CD4-positive, alpha-beta memory T cell (primary cell): ENCODE data around the gene TBX2. TPM values are rescaled to one million over a fixed set of nuclear protein-coding genes. Genes with fewer than 3 reads are reported as not detected.

Experiments
- CTCF ChIA-PET: fragments of 350-600 bp; sonication (Branson Sonifier 250); formaldehyde crosslinking; loops from one replicate; lab custom pipeline; 2021; ENCODE audit warnings: inconsistent platforms; ENCODE audit not compliant: partially characterized antibody; lab: Charles Lee
- POLR2A ChIA-PET: fragments of 350-600 bp; sonication (Branson Sonifier 250); formaldehyde crosslinking; loops from one replicate; lab custom pipeline; 2021; ENCODE audit not compliant: partially characterized antibody; lab: Charles Lee
- DNase-seq, 5 donors: peaks; one replicate each; pipeline versions ENCODE4 v3.0.0 to v3.0.0-alpha.2; 2020 to 2022; ENCODE audit warnings: mixed read lengths in 1 of 5
- H3K27ac ChIP-seq: one replicate; pipeline ENCODE4 v1.7.0; 2013; ENCODE audit warnings: low read depth, low read length
- H3K27me3 ChIP-seq: 2 replicates; pipeline ENCODE4 v1.7.0; 2013; ENCODE audit warnings: mild to moderate bottlenecking, low read length, moderate library complexity; ENCODE audit not compliant: insufficient read depth
- H3K36me3 ChIP-seq: 2 replicates; pipeline ENCODE4 v1.7.0; 2013; ENCODE audit warnings: mild to moderate bottlenecking, low read length, moderate library complexity; ENCODE audit not compliant: insufficient read depth
- H3K4me1 ChIP-seq: 2 replicates; pipeline ENCODE4 v1.7.0; 2013; ENCODE audit warnings: mild to moderate bottlenecking, low read length, moderate library complexity; ENCODE audit not compliant: insufficient read depth
- H3K4me3 ChIP-seq, 2 donors: one replicate each; pipeline ENCODE4 v1.7.0; 2013; ENCODE audit warnings: low read length in 2 of 2, mild to moderate bottlenecking in 1 of 2
- H3K9me3 ChIP-seq, 2 donors: one replicate each; pipeline ENCODE4 v1.7.0; 2013; ENCODE audit warnings: low read length in 2 of 2, control low read depth in 1 of 2; ENCODE audit not compliant: control insufficient read depth in 1 of 2
- H3K27ac Mint-ChIP-seq, 7 donors: one replicate each; pipeline ENCODE4 v1.8.0; 2020 to 2021; ENCODE audit warnings: mixed read lengths in 7 of 7, mild to moderate bottlenecking in 6 of 7, inconsistent platforms in 3 of 7, moderate library complexity in 3 of 7
- H3K27me3 Mint-ChIP-seq, 2 donors: one replicate each; pipeline ENCODE4 v1.8.0; 2020 to 2021; ENCODE audit warnings: mixed read lengths in 2 of 2
- H3K36me3 Mint-ChIP-seq, 2 donors: one replicate each; pipeline ENCODE4 v1.8.0; 2020 to 2021; ENCODE audit warnings: mixed read lengths in 2 of 2, inconsistent platforms in 1 of 2, mild to moderate bottlenecking in 1 of 2
- H3K4me1 Mint-ChIP-seq, 4 donors: one replicate each; pipeline ENCODE4 v1.8.0; 2020 to 2021; ENCODE audit warnings: mixed read lengths in 4 of 4, mild to moderate bottlenecking in 1 of 4
- H3K4me3 Mint-ChIP-seq, 8 donors: one replicate each; pipeline ENCODE4 v1.8.0; 2020 to 2021; ENCODE audit warnings: mixed read lengths in 8 of 8, mild to moderate bottlenecking in 7 of 8, moderate library complexity in 6 of 8, inconsistent platforms in 3 of 8
- H3K9me3 Mint-ChIP-seq, 8 donors: one replicate each; pipeline ENCODE4 v1.8.0; 2020 to 2021; ENCODE audit warnings: mixed read lengths in 8 of 8, mild to moderate bottlenecking in 5 of 8, inconsistent platforms in 3 of 8, moderate library complexity in 1 of 8
- intact Hi-C: fragments of 100-400 bp; cut with micrococcal nuclease; formaldehyde crosslinking; loops from one replicate; pipeline ENCODE4 v1.15.1; 2023
- polyA plus RNA-seq, 2 donors: library from polyadenylated mRNA; unstranded; fragments of 300-500 nt; fragmentation: Illumina TruSeq; gene quantifications; one replicate each; pipeline ENCODE4 v1.2.3, GENCODE V29; 2021
- total RNA-seq, 2 experiments: library from RNA; stranded (reverse); gene quantifications; one replicate each; pipeline ENCODE4 v1.2.3, GENCODE V29; 2021

TBX2 gene
- total RNA-seq = not detected
- not detected for polyA plus RNA-seq

DNA sequence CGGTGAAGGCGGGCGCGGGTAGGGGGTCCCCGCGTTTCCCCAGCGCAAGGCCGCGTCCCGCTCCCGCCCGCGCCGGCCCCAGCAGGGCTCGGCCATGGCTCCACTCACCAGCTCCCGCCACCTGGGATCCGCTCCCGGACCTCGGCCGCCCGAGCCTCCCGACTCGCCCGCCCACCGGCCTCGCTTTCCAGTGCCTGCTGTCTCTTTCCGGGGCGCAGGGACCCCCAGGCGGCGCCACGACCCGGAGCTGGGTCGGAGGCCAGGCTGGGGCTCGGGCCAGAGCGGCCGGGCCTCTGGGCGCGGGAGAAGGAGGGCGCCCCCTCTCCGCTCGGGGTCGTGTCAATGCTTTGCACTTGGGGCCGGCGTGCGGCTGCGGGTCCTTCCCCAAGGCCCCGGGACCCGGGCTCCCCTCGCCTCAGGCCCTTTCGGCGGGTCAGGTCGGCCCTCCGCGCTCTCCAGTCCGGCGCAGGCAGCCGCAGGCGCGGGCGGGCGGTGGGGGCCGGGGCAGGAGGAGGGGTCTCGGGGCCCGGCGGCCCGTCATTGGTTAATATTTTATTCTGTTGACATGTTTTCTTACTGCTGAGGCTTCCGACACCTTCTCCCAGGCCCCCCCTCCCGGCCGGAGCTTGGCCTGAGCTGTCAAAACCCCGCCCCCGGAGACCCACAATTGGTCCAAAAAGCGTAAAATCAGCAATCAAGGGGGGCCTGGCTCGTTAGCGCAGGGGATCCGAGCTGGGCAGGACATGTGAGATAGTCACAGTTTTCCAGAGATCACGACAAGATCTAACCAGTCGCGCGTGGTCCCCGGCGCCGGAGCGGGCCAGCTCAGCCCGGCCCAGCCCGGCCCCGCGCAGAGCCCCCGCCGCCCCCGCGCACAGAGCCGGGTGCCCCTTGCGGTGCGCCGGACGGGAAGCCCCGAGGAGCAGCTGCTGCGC is at the start of gene TBX2:
Gene TBX2, plus strand, starts transcription at position 713 of the 935 bp plus-strand sequence. CDS start 334 bp downstream, outside the sequence.
- peaks cover 25 to 53% (median 41%) of the 10 kb centered on the region in 4 donors for H3K4me1 Mint-ChIP-seq

DNA sequence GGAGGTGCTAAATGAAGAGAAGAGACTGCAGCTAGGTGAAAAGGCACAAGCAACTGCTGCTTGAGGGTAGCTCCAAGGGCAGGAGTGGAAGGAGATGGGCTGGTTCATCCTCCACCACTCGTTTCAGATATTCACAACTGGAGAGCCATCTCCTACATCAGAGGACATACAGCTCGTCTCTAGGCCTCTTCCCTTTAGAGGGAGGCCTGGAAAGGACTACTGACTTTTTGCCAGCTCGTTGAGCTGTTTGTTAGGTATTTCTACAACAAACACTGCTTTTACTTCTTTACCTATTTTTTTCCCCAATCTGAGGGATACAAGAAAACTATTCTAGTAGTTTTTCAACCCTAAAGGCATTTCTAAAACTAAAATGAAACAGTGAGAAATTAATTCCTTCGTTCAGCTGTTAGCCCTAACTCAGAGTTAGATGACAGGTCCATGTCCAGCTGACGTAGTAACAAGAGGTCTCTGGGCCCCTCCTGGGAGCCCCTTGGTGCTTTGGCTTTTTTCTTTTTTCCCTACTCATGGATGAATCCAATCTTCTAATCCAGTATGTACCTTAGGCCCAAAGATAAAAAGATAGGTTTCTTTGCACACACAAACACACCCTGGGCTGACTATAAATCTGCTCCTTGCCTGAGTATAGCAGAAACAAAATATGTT is 47.8 kb upstream of the TBX2 start:
- Histone ChIP-seq H3K9me3 (no peaks in the 10 kb centered on the region), H3K36me3 (no peaks in the 10 kb centered on the region), H3K27ac (no peak overlapping the region), H3K4me3 (no peak overlapping the region), H3K4me1 (no peaks in the 10 kb centered on the region), H3K27me3 (no peaks in the 10 kb centered on the region)
- CTCF ChIA-PET = interaction anchor here (1.2 to 2.4 kb wide), 4 partner anchors 11 to 350 kb away, joined by 3 to 6 read pairs (median 5); no protein-coding TSS in a partner anchor
- no peaks in the 10 kb centered on the region for H3K27me3 Mint-ChIP-seq
- no peaks in the 10 kb centered on the region for H3K9me3 Mint-ChIP-seq
- H3K4me1 Mint-ChIP-seq = no peaks in the 10 kb centered on the region
- no peak overlapping the region for H3K4me3 Mint-ChIP-seq
- H3K36me3 Mint-ChIP-seq = no peaks in the 10 kb centered on the region
- POLR2A ChIA-PET = no interaction called here
- H3K27ac Mint-ChIP-seq = no peak overlapping the region
- no peak for DNase-seq
- intact Hi-C loops = no loop called here

More for the DNA sequence above, at the start of gene TBX2:
- ChIA-PET POLR2A (no interaction called here), CTCF (no interaction called here)
- no peaks in the 10 kb centered on the region for H3K36me3 ChIP-seq
- no peaks in the 10 kb centered on the region for H3K9me3 ChIP-seq
- no peak within 1 kb of the TSS for H3K4me3 ChIP-seq
- Mint-ChIP-seq H3K27ac (peak within 1 kb of the TSS in 2 of 7 donors; percentile 39 to 41), H3K4me3 (peak within 1 kb of the TSS; percentile 31 to 87 (median 70)), H3K27me3 (peaks cover 45 to 55% of the 10 kb centered on the region in 2 donors), H3K9me3 (peaks cover 0 to 10% (median 0%) of the 10 kb centered on the region in 8 donors), H3K36me3 (no peaks in the 10 kb centered on the region)
- H3K27me3 ChIP-seq = peaks cover 38% of the 10 kb centered on the region
- no peak for DNase-seq
- H3K27ac ChIP-seq = no peak within 1 kb of the TSS
- peaks cover 52% of the 10 kb centered on the region for H3K4me1 ChIP-seq
- intact Hi-C loops = no loop called here

- Mint-ChIP-seq H3K4me1 (no peaks in the 10 kb centered on the region), H3K36me3 (no peaks in the 10 kb centered on the region), H3K27me3 (no peaks in the 10 kb centered on the region), H3K9me3 (no peaks in the 10 kb centered on the region), H3K27ac (no peak overlapping the region), H3K4me3 (no peak overlapping the region)
- intact Hi-C loops = no loop called here
- no peaks in the 10 kb centered on the region for H3K9me3 ChIP-seq
- H3K36me3 ChIP-seq = no peaks in the 10 kb centered on the region
- no peak overlapping the region for H3K27ac ChIP-seq
- no peaks in the 10 kb centered on the region for H3K4me1 ChIP-seq
- no peak for DNase-seq
- no peak overlapping the region for H3K4me3 ChIP-seq
- H3K27me3 ChIP-seq = no peaks in the 10 kb centered on the region
- CTCF ChIA-PET = interaction anchor here (1.2 to 1.3 kb wide), 2 partner anchors 10 to 13 kb away, joined by 4 to 6 read pairs; no protein-coding TSS in a partner anchor
- POLR2A ChIA-PET = no interaction called here
These were observed 47.3 kb upstream of the TBX2 start for GRCh38 chr17:61352408-61352770.

DNA sequence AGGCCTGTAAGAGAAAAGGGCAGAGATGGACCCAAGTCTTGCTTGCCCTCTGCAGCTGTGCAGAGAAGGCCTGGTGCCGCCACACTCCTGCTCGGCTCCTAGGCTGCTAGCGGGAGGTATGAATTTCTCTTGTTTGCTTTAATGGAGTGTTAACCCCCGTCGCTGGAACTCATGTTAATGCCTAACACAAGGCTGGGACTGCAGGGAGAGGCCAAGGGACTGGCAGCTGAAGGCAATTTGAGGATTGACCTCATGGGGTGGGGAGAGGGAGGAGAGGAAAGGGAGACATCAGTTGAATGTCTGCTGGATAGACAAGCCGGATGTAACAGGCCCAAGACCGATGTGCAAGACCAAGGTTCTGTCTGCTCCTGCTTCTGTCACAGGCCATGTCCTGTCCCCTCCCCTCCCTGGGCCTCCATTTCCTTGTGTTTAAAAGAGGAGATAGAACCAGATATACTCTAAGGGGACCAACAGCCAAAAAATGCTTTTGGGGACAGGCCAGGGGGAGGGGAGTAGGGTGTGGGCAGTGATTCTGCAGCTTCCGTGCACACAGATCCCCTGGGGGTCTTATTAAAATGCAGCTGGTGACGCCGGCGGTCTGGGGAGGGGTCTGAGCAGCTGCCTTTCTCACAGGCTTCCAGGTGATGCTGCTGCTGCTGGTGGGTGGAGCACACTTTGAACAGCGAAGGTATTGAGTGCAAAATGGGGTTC is 46.7 kb upstream of the TBX2 start:
- no peak overlapping the region for H3K4me3 ChIP-seq
- H3K27me3 ChIP-seq = no peaks in the 10 kb centered on the region
- no peaks in the 10 kb centered on the region for H3K36me3 ChIP-seq
- Mint-ChIP-seq H3K27me3 (no peaks in the 10 kb centered on the region), H3K4me1 (no peaks in the 10 kb centered on the region), H3K9me3 (no peaks in the 10 kb centered on the region), H3K27ac (no peak overlapping the region), H3K4me3 (no peak overlapping the region), H3K36me3 (no peaks in the 10 kb centered on the region)
- intact Hi-C loops = no loop called here
- no peak for DNase-seq
- H3K4me1 ChIP-seq = no peaks in the 10 kb centered on the region
- POLR2A ChIA-PET = no interaction called here
- CTCF ChIA-PET = no interaction called here
- no peaks in the 10 kb centered on the region for H3K9me3 ChIP-seq
- no peak overlapping the region for H3K27ac ChIP-seq

DNA sequence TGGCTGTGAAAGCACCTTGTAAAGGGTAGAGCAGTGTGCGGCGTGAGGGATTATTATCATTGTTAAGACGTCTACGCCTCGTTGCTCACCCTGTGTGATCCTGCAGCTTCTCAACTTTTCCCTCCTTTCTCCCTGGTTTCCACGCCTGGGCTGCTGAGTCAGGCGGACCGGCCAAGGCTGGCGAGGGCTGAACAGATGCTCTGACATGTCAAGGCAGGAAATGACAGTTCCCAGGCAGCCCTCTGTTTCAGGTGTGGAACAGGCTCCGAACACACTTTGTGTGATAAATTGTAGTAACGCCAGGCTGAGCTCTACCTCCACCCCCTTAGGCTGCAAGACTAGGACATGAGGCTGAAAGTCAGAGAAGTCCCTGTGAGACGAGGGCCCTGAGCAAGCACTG is 46.0 kb upstream of the TBX2 start:
- H3K27ac Mint-ChIP-seq = no peak overlapping the region
- no peaks in the 10 kb centered on the region for H3K4me1 Mint-ChIP-seq
- no peaks in the 10 kb centered on the region for H3K9me3 Mint-ChIP-seq
- Histone ChIP-seq H3K4me3 (no peak overlapping the region), H3K27me3 (no peaks in the 10 kb centered on the region), H3K27ac (no peak overlapping the region), H3K36me3 (no peaks in the 10 kb centered on the region), H3K4me1 (no peaks in the 10 kb centered on the region), H3K9me3 (no peaks in the 10 kb centered on the region)
- intact Hi-C loops = no loop called here
- DNase-seq = no peak
- no peaks in the 10 kb centered on the region for H3K36me3 Mint-ChIP-seq
- ChIA-PET CTCF (no interaction called here), POLR2A (no interaction called here)
- H3K27me3 Mint-ChIP-seq = no peaks in the 10 kb centered on the region
- no peak overlapping the region for H3K4me3 Mint-ChIP-seq

DNA sequence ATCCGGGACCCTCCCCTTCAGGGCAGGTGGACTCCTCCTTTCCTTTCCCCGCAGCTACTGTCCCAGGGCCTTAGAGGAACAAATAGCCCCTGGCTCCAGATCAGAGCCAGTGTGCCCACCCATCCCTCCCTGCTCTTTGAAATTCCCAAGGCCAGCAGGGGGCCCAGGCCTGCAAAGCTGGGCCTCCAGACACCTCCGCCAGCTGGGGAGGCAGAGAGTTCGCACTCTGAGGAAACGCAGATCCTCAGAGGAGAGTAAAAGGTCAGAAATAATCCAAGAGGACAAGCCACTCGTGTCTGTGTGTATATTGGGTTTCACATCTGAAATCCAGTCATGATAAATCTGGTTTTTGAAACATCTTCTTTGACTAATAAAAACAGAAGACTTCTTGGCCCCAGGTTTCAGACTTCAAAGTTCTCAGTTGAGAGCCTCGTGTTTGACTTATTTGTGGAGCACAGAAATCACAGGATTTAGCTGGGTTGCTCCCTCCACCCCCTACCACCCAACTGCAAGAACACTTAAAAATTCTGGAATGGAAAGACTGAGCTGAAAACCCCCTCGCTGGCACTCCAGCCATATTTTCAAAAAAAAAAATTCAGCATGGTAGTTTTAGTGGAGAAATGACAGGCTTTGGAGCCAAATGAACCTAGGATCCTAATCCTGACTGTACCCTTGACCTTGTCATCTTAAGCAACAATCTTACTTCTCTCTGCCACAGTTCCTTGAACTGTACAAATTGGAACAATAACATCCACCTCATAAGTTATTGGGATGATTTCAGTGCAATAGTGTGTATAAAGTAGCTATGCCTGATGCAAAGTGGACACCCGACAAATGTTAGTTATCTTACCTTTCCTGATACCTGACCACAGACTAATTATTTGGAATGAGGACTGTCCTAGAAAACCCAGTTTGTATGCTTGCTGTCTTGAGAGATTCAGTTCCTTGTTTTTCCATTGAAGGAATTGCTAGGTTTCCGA is 44.5 kb upstream of the TBX2 start:
- Mint-ChIP-seq H3K36me3 (no peaks in the 10 kb centered on the region), H3K4me3 (no peak overlapping the region), H3K27ac (no peak overlapping the region), H3K4me1 (no peaks in the 10 kb centered on the region), H3K9me3 (no peaks in the 10 kb centered on the region), H3K27me3 (no peaks in the 10 kb centered on the region)
- Histone ChIP-seq H3K9me3 (no peaks in the 10 kb centered on the region), H3K4me1 (no peaks in the 10 kb centered on the region), H3K4me3 (no peak overlapping the region), H3K27me3 (no peaks in the 10 kb centered on the region), H3K36me3 (no peaks in the 10 kb centered on the region), H3K27ac (no peak overlapping the region)
- ChIA-PET POLR2A (no interaction called here), CTCF (no interaction called here)
- no peak for DNase-seq
- intact Hi-C loops = no loop called here
